Measurements from ENCODE around the gene WIPI1.

Gene WIPI1

GRCh38 chr17:68470961-68471360 lies 13.7 kb upstream of the WIPI1 start:
- no peak for TF ChIP-seq ZNF274 (IDR thresholded peaks at IDR 0.05; ENCODE audit: low read depth, low read length)
- H3K4me3 ChIP-seq (ENCODE audit: low read length) = no peak overlapping the region

DNA sequence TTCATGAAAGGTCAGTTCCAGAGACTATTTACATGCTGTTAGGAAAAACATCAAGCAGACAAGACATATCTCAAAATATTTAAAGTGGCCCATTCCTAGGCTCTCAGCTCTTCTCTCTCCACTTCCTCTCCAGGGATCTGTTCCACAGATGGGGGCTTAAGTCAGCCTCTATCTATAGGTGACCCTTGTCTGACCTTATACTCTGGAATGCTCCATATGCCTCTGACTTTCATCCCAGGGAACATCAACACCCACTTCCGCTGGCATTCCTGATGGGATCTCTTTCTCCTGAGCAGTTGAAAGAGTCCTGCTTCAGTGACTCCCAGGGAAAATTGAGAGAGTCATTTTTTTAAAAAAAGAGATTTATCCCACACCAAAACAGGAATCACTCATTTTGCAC lies 11.5 kb upstream of the WIPI1 start:
- no peak for TF ChIP-seq ZNF274 (IDR thresholded peaks at IDR 0.05; ENCODE audit: low read depth, low read length)
- no peak overlapping the region for H3K4me3 ChIP-seq (ENCODE audit: low read length)

GRCh38 chr17:68468334-68468733 lies 11.0 kb upstream of the WIPI1 start:
- H3K4me3 ChIP-seq (ENCODE audit: low read length) = no peak overlapping the region
- no peak for TF ChIP-seq ZNF274 (IDR thresholded peaks at IDR 0.05; ENCODE audit: low read depth, low read length)

DNA sequence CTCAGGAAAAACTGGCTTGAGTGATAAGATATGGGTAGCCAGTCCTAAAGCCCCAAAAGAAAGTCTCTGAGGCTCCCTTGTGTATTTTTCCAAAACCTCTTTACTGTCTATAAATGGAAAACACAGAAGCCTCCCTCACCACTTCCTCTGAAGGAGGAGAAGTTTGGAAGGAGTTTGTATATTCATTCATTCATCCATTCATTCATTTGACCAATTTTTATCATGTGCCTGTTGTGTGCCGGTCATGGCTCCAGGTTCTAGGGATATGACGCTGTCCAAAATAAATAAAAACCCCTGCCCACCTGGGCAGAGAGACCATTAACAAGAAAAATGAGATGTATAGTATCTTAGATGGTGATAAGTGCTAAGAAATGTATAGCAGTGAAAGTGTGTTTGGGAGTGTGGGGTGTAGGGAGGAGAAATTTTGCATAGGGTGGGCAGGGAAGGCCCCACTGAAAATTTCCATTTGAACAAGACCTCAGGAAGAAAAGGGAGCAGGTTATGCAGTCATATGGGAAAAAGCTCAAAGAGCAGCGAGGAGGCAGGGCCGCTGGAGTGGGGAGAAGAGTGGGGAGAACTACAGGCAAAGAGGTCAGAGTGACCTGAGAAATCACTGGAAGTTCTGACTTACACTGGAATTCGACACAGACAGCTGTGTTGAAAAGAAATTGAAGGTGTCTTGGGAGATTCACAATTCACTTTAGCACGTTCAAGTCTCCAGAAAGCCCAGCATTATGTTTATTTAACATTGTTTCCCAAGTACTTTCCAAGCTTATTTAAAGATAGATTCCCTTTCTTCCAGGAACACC lies 6.1 kb upstream of the WIPI1 start:
- no peak for TF ChIP-seq ZNF274 (IDR thresholded peaks at IDR 0.05; ENCODE audit: low read depth, low read length)
- no peak overlapping the region for H3K4me3 ChIP-seq (ENCODE audit: low read length)

DNA sequence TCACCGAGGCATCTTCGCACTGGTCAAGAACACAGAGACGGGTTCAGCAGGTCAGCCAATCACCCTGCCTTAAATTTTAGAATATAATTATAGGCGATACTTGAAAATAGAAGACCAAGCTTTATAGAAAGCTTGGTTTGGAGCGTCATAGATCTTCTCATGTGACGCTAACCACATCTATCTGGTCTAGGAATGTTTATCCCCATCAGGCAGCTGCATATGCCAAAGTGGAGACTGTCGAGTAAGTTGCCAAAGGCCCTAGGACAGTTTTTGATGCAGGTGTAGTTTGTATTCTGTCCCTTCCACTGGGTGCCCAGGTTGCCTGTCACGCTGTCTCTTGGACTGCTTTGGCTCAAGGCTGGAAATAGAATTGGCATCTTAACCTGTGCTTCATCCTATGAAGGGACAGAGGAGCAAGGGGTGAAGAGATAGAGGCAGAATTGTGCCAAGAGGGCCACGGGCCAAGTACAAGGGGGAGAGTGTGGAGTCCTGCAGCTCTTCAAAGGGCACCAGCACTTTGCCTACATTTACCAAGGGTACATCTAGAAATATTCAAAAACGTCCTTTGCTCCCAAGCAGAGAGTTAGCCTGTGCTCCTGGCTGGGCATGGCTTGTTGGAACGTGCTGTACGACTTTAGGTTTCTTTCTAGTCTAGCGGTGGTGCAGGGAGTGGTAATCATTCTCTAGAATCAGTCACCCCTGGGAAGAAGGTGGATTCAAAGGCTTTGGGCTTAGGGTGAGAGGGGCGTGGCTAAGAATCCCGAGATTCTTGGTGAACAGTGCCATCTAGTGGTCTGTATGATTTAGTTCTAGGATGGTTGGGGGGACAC lies 5.3 kb upstream of the WIPI1 start:
- no peak for TF ChIP-seq ZNF274 (IDR thresholded peaks at IDR 0.05; ENCODE audit: low read depth, low read length)
- H3K4me3 ChIP-seq (ENCODE audit: low read length) = no peak overlapping the region

- TF ChIP-seq ZNF274 (IDR thresholded peaks at IDR 0.05; ENCODE audit: low read depth, low read length) = no peak
Observed at GRCh38 chr17:68461589-68461988, 4.3 kb upstream of the WIPI1 start.

DNA sequence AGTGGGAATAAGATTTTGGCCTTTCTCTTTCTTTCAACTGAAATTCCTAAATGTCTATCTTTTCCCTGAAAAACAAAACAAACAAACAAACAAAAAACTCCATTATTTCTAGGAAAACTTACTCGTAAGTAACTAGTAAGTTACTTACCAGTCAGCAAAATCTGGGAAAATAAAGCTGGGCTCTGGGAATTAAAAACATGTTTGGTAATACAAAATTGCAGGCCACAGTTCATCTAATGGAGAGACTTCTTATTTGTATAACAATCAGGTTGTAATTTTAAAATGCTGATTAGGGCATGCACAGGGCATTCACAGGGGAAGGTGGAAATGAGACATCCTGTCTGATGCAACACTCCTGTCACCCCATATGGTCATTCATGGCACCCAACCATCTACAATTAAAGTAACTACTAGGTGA lies 3.8 kb upstream of the WIPI1 start:
- H3K4me3 ChIP-seq (ENCODE audit: low read length) = no peak overlapping the region
- no peak for TF ChIP-seq ZNF274 (IDR thresholded peaks at IDR 0.05; ENCODE audit: low read depth, low read length)

More at GRCh38 chr17:68461589-68461988, 4.3 kb upstream of the WIPI1 start:
- peak overlapping the region; percentile 2; the same call in 1 of the 2 replicates for H3K4me3 ChIP-seq (ENCODE audit: low read length)

DNA sequence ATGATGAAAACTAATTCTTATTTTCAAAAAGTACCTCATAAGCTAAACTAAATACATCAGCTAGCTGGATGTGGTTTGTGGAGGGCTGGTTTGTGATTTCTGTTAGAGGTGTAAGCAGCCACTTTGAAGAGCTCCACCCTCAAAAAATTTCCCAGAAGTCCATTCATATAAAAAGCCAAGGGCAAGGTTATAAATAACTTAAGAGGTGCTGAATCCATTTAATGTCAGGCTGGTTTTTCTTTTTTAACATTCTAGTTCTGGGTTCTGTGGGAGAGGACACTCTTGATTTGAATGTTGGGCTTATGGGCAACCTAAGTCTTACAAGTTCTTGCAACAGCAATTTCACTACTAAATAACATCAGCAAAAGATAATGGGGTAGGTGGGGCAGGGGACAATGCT lies 3.4 kb upstream of the WIPI1 start:
- no peak for TF ChIP-seq ZNF274 (IDR thresholded peaks at IDR 0.05; ENCODE audit: low read depth, low read length)
- no peak overlapping the region for H3K4me3 ChIP-seq (ENCODE audit: low read length)

- H3K4me3 ChIP-seq (ENCODE audit: low read length) = peak overlapping the region; percentile 42; the same call in 1 of the 2 replicates
Observed at GRCh38 chr17:68460146-68460545, 2.9 kb upstream of the WIPI1 start.

GRCh38 chr17:68459037-68459639 lies 1.8 kb upstream of the WIPI1 start:
- TF ChIP-seq ZNF274 (IDR thresholded peaks at IDR 0.05; ENCODE audit: low read depth, low read length) = no peak
- H3K4me3 ChIP-seq (ENCODE audit: low read length) = no peak overlapping the region

More at GRCh38 chr17:68460146-68460545, 2.9 kb upstream of the WIPI1 start:
- TF ChIP-seq ZNF274 (IDR thresholded peaks at IDR 0.05; ENCODE audit: low read depth, low read length) = no peak

GRCh38 chr17:68458260-68459036 lies 1.2 kb upstream of the WIPI1 start:
- TF ChIP-seq ZNF274 (IDR thresholded peaks at IDR 0.05; ENCODE audit: low read depth, low read length) = no peak
- peak overlapping the region; percentile 81 for H3K4me3 ChIP-seq (ENCODE audit: low read length)

DNA sequence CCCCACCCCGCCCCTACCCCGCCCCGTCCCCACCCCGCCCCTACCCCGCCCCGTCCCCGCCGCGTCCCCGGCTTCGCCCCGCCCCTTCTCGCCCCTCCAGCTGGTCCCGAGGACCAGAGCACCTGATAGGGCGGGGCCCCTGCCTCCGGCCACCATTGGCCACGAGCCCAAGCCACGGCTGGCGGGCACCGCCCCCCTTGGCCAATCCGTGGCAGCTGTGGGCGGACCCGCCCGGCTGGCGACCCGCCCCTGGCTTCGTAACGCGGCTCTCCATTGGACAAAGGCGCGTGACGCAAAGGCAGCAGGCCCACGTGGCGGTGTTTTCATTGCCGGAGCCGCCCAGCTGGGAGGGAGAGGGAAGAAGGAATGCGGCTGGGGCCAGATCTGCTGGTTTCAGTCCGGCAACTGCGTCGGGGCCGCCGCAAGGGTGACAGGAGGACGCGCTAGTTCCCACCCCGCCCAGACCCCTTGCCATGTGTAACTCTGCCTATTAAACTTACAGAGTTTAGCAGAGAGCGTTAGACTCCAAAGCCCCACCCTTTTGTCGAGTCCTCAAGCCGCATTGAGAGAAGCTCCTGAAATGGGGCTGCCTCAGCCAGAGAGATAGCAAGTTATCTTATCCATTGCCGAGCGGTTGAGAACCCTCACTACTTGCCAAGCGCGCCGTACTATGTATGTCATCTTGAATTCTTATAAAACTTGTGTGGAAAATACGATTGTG lies 403 bp upstream of the WIPI1 start:
- no peak for TF ChIP-seq ZNF274 (IDR thresholded peaks at IDR 0.05; ENCODE audit: low read depth, low read length)
- peak overlapping the region; percentile 81 for H3K4me3 ChIP-seq (ENCODE audit: low read length)

Measured in GM08714 (cell line).